Measurements from ENCODE around the gene CLIC1. TPM values are rescaled to one million over a fixed set of nuclear protein-coding genes. Genes with fewer than 3 reads are reported as not detected.

CLIC1 gene
- total RNA-seq, 2 experiments from 2014 or later, result 61.2 to 61.5 TPM

- H3K4me1 ChIP-seq (ENCODE audit: insufficient read depth, low read length), result peaks cover 3% of the 10 kb centered on the region
- CTCF ChIA-PET, result no interaction called here
- no peaks in the 10 kb centered on the region for H3K27me3 ChIP-seq (ENCODE audit: control insufficient read depth in 1 of 2, insufficient read depth in 2 of 2, low read length in 2 of 2)
- no peaks in the 10 kb centered on the region for H3K27me3 Mint-ChIP-seq
- no peak overlapping the region for H3K27ac ChIP-seq (ENCODE audit: low read depth in 1 of 2, low read length in 2 of 2)
- no peaks in the 10 kb centered on the region for H3K36me3 Mint-ChIP-seq (ENCODE audit: low read depth)
- ATAC-seq (ENCODE audit: poor library complexity) (no peak), DNase-seq (no peak)
- no peaks in the 10 kb centered on the region for H3K36me3 ChIP-seq (ENCODE audit: insufficient read depth, low read length)
- TF ChIP-seq, protein P1, sequence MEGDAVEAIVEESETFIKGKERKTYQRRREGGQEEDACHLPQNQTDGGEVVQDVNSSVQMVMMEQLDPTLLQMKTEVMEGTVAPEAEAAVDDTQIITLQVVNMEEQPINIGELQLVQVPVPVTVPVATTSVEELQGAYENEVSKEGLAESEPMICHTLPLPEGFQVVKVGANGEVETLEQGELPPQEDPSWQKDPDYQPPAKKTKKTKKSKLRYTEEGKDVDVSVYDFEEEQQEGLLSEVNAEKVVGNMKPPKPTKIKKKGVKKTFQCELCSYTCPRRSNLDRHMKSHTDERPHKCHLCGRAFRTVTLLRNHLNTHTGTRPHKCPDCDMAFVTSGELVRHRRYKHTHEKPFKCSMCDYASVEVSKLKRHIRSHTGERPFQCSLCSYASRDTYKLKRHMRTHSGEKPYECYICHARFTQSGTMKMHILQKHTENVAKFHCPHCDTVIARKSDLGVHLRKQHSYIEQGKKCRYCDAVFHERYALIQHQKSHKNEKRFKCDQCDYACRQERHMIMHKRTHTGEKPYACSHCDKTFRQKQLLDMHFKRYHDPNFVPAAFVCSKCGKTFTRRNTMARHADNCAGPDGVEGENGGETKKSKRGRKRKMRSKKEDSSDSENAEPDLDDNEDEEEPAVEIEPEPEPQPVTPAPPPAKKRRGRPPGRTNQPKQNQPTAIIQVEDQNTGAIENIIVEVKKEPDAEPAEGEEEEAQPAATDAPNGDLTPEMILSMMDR (IDR thresholded peaks at IDR 0.05), result no peak
- no peaks in the 10 kb centered on the region for H3K9me3 Mint-ChIP-seq
- H3K4me1 Mint-ChIP-seq (ENCODE audit: low read depth), result peaks cover 9% of the 10 kb centered on the region
- H3K9me3 ChIP-seq (ENCODE audit: control insufficient read depth in 1 of 2, insufficient read depth in 1 of 2, low read length in 2 of 2), result no peaks in the 10 kb centered on the region
- intact Hi-C loops (cut with DNase I, micrococcal nuclease), result no loop called here
- H3K4me3 ChIP-seq (ENCODE audit: low read length), result no peak overlapping the region
- H3K4me3 Mint-ChIP-seq, result no peak overlapping the region
- no peak overlapping the region for H3K27ac Mint-ChIP-seq
- POLR2A ChIA-PET, result no interaction called here
Measured at GRCh38 chr6:31717499-31718222, 18.7 kb downstream of the CLIC1 start.

DNA sequence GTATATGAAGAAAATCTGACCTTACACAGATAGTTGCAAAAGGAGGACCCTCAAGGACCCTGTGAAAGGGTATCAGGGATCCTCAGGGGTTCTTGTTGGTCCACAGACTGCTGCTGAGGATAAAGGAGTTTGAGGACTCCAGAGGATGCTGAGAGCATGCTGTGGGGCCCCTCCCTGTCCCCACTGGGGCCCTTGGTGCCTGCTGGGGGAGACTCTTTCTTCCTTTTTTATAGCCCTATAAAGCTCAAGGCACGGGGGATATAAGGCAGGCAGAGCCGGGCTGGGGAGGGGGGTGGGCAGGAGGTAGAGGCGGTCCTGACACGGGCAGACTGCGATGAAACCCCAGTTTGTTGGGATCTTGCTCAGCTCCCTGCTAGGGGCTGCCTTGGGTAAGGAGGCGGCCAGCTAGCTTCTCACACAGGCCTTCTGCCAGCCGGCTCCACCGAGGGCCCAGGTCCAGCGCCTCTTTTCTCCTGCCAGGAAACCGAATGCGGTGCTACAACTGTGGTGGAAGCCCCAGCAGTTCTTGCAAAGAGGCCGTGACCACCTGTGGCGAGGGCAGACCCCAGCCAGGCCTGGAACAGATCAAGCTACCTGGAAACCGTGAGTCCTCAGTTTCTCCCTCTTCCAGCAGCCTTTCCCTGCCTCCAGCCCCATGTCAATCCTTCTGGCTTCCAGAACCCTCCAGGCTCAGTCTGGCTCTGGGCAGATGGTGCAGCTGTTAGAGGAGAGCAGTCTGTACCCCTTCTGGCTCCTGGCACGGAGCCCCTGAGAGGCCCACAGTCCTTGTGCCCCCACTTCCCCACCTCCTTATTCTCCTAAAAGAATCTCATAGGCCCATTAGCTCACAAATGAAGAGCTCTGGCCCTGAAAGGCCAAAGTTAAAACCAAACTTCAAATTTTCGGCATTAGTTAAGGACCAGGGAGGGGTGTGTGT is 21.0 kb downstream of the CLIC1 start, which contains the start of gene LY6G6D:
Gene LY6G6D (plus strand): TSS at position 327 of the 937 bp plus-strand sequence. CDS start 8 bp downstream, at position 335.
- CTCF ChIA-PET, result no interaction called here
- POLR2A ChIA-PET, result interaction anchor here (0.6 to 1.0 kb wide), 3 partner anchors 12 to 121 kb away, joined by 3 to 5 read pairs (median 3); partner anchors contain the start of genes ABHD16A and DDAH2
- intact Hi-C loops (cut with DNase I, micrococcal nuclease), result no loop called here

More for the DNA sequence above, 21.0 kb downstream of the CLIC1 start, which contains the start of gene LY6G6D:
- Histone ChIP-seq H3K9me3 (ENCODE audit: control insufficient read depth in 1 of 2, insufficient read depth in 1 of 2, low read length in 2 of 2) (no peaks in the 10 kb centered on the region), H3K36me3 (ENCODE audit: insufficient read depth, low read length) (no peaks in the 10 kb centered on the region), H3K4me1 (ENCODE audit: insufficient read depth, low read length) (peaks cover 14% of the 10 kb centered on the region), H3K27me3 (ENCODE audit: control insufficient read depth in 1 of 2, insufficient read depth in 2 of 2, low read length in 2 of 2) (no peaks in the 10 kb centered on the region), H3K4me3 (ENCODE audit: low read length) (no peak within 1 kb of the TSS), H3K27ac (ENCODE audit: low read depth in 1 of 2, low read length in 2 of 2) (no peak within 1 kb of the TSS)
- ATAC-seq (ENCODE audit: poor library complexity) (no peak), DNase-seq (no peak)
- Mint-ChIP-seq H3K4me3 (no peak within 1 kb of the TSS), H3K36me3 (ENCODE audit: low read depth) (no peaks in the 10 kb centered on the region), H3K27ac (no peak within 1 kb of the TSS), H3K9me3 (no peaks in the 10 kb centered on the region), H3K27me3 (no peaks in the 10 kb centered on the region), H3K4me1 (ENCODE audit: low read depth) (peaks cover 16% of the 10 kb centered on the region)
- TF ChIP-seq, protein P1 (IDR thresholded peaks at IDR 0.05), result no peak

Data from CD4-positive, alpha-beta T cell (primary cell).